K562 (cell line): ENCODE data around the gene IQGAP3. TPM values are rescaled to one million over a fixed set of nuclear protein-coding genes. Genes with fewer than 3 reads are reported as not detected.

ENCODE experiments used
- BRD9 ChIP-seq: fragments of 450-650 bp; IDR thresholded peaks from 2 replicates; pipeline ENCODE4 v1.6.1; 2018; ENCODE audit warnings: low read depth; ENCODE audit not compliant: partially characterized antibody
- CCNT2 ChIP-seq: IDR thresholded peaks from 2 replicates; pipeline ENCODE4 v1.6.1; 2011; ENCODE audit warnings: borderline replicate concordance, low read depth, mild to moderate bottlenecking, moderate library complexity, mixed read lengths, low read length; ENCODE audit not compliant: insufficient read length; ENCODE audit errors: extremely low read depth
- HNRNPLL ChIP-seq: fragments of 200-400 bp; formaldehyde crosslinking; IDR thresholded peaks from 2 replicates; pipeline ENCODE4 v1.6.1; 2017; ENCODE audit warnings: low read length, low read depth, mild to moderate bottlenecking; ENCODE audit not compliant: poor library complexity, severe bottlenecking
- PHB2 ChIP-seq: fragments of 450-650 bp; IDR thresholded peaks from 2 replicates; pipeline ENCODE4 v1.6.1; 2017; ENCODE audit warnings: low read depth
- RB1 ChIP-seq: fragments of 450-650 bp; IDR thresholded peaks from 2 replicates; pipeline ENCODE4 v1.6.1; 2017; ENCODE audit warnings: low read depth, mild to moderate bottlenecking
- RCOR1 ChIP-seq, 2 experiments: IDR thresholded peaks; 2 replicates each; pipeline ENCODE4 v1.6.1; 2012; ENCODE audit warnings: low read depth in 2 of 2, low read length in 2 of 2, borderline replicate concordance in 1 of 2, improper control_type of control experiment in 1 of 2
- XRCC4 ChIP-seq: IDR thresholded peaks from one replicate; pipeline ENCODE4 v1.6.1; 2011; ENCODE audit not compliant: insufficient read depth, insufficient read length; ENCODE audit errors: extremely low read depth
- ZBTB1 ChIP-seq: sonication (generic); formaldehyde crosslinking; IDR thresholded peaks from 2 replicates; pipeline ENCODE4 v1.8.1; 2023; ENCODE audit warnings: missing genetic modification reagents, low read depth, mild to moderate bottlenecking, borderline replicate concordance
- polyA plus RNA-seq, 8 experiments: library from polyadenylated mRNA; depleted of rRNA in 4 of 8; stranded (reverse) in 5 of 8; unstranded in 3 of 8; fragments of >200 nt; fragmentation: Nextera tagmentation in 2 of 8; fragmentation: Illumina TruSeq in 1 of 8; extraction: Ambion mirVana in 2 of 8; extraction: Trizol in 1 of 8; gene quantifications; 2 replicates each; pipeline versions ENCODE4 v1.2.1 to v1.2.3, GENCODE V29; 2011 to 2014; ENCODE audit warnings: inconsistent platforms in 1 of 8, missing spikeins in 1 of 8
- total RNA-seq, 7 experiments: library from RNA; depleted of rRNA in 6 of 7; stranded (reverse); fragments of >200 nt in 6 of 7; fragmentation: Illumina TruSeq in 2 of 7; extraction: Trizol in 2 of 7; gene quantifications; 2 replicates each; pipeline versions ENCODE4 v1.2.1 to v1.2.3, GENCODE V29; 2011 to 2021; ENCODE audit warnings: low replicate concordance in 1 of 7
- TF ChIP-seq, protein P1 (sequence below): fragments of 200-600 bp; sonication (generic); IDR thresholded peaks from one replicate; pipeline ENCODE4 v1.6.1; 2012; ENCODE audit warnings: mild to moderate bottlenecking, low read depth, low read length, inconsistent platforms
- TF ChIP-seq, protein P2 (sequence below): fragments of 450-650 bp; IDR thresholded peaks from 2 replicates; pipeline ENCODE4 v1.6.1; 2016
- TF ChIP-seq, protein P3 (sequence below): sonication (generic); formaldehyde crosslinking; IDR thresholded peaks from 2 replicates; pipeline ENCODE4 v1.8.0; 2022; ENCODE audit warnings: mild to moderate bottlenecking, missing genetic modification reagents
- TF ChIP-seq, protein P4 (sequence below): fragments of 250-450 bp; sonication (Bioruptor Pico); IDR thresholded peaks from 2 replicates; pipeline ENCODE4 v1.5.0; 2020; ENCODE audit warnings: mild to moderate bottlenecking

IQGAP3 gene
- total and polyA plus RNA-seq, 9 of the 15 experiments (the other 6 are each of a cell fraction or from before 2014, with no cell fraction given), result 1.4 to 16.6 (median 11.9) TPM

DNA sequence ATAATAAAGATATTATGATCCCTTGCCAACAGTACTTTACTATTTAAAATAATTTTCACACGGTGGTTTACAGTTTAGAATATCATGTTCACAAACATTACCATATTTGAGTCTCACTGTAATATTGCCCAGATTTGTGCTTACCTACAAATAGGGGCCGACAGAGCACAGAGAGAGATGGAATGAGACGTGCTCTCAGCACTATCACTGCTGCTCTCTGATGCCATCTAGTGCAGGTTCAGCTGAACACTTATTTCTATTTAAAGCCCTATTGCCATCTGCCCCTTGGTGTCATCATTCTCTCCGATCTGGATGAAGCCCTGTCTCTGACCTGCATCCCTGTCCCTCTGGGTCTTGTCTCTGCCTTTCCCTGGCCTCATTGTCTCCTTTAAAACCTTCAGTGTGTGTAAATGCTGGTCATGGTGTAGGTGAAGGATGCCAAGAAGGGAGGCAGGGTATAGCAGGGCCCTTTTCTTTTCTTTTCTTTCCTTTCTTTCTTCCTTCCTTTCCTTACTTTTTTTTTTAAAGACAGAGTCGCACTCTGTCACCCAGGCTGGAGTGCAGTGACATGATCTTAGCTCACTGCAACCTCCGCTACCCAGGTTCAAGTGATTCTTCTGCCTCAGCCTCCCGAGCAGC lies 35.8 kb upstream of the IQGAP3 start (continued):
- TF ChIP-seq, protein P1, sequence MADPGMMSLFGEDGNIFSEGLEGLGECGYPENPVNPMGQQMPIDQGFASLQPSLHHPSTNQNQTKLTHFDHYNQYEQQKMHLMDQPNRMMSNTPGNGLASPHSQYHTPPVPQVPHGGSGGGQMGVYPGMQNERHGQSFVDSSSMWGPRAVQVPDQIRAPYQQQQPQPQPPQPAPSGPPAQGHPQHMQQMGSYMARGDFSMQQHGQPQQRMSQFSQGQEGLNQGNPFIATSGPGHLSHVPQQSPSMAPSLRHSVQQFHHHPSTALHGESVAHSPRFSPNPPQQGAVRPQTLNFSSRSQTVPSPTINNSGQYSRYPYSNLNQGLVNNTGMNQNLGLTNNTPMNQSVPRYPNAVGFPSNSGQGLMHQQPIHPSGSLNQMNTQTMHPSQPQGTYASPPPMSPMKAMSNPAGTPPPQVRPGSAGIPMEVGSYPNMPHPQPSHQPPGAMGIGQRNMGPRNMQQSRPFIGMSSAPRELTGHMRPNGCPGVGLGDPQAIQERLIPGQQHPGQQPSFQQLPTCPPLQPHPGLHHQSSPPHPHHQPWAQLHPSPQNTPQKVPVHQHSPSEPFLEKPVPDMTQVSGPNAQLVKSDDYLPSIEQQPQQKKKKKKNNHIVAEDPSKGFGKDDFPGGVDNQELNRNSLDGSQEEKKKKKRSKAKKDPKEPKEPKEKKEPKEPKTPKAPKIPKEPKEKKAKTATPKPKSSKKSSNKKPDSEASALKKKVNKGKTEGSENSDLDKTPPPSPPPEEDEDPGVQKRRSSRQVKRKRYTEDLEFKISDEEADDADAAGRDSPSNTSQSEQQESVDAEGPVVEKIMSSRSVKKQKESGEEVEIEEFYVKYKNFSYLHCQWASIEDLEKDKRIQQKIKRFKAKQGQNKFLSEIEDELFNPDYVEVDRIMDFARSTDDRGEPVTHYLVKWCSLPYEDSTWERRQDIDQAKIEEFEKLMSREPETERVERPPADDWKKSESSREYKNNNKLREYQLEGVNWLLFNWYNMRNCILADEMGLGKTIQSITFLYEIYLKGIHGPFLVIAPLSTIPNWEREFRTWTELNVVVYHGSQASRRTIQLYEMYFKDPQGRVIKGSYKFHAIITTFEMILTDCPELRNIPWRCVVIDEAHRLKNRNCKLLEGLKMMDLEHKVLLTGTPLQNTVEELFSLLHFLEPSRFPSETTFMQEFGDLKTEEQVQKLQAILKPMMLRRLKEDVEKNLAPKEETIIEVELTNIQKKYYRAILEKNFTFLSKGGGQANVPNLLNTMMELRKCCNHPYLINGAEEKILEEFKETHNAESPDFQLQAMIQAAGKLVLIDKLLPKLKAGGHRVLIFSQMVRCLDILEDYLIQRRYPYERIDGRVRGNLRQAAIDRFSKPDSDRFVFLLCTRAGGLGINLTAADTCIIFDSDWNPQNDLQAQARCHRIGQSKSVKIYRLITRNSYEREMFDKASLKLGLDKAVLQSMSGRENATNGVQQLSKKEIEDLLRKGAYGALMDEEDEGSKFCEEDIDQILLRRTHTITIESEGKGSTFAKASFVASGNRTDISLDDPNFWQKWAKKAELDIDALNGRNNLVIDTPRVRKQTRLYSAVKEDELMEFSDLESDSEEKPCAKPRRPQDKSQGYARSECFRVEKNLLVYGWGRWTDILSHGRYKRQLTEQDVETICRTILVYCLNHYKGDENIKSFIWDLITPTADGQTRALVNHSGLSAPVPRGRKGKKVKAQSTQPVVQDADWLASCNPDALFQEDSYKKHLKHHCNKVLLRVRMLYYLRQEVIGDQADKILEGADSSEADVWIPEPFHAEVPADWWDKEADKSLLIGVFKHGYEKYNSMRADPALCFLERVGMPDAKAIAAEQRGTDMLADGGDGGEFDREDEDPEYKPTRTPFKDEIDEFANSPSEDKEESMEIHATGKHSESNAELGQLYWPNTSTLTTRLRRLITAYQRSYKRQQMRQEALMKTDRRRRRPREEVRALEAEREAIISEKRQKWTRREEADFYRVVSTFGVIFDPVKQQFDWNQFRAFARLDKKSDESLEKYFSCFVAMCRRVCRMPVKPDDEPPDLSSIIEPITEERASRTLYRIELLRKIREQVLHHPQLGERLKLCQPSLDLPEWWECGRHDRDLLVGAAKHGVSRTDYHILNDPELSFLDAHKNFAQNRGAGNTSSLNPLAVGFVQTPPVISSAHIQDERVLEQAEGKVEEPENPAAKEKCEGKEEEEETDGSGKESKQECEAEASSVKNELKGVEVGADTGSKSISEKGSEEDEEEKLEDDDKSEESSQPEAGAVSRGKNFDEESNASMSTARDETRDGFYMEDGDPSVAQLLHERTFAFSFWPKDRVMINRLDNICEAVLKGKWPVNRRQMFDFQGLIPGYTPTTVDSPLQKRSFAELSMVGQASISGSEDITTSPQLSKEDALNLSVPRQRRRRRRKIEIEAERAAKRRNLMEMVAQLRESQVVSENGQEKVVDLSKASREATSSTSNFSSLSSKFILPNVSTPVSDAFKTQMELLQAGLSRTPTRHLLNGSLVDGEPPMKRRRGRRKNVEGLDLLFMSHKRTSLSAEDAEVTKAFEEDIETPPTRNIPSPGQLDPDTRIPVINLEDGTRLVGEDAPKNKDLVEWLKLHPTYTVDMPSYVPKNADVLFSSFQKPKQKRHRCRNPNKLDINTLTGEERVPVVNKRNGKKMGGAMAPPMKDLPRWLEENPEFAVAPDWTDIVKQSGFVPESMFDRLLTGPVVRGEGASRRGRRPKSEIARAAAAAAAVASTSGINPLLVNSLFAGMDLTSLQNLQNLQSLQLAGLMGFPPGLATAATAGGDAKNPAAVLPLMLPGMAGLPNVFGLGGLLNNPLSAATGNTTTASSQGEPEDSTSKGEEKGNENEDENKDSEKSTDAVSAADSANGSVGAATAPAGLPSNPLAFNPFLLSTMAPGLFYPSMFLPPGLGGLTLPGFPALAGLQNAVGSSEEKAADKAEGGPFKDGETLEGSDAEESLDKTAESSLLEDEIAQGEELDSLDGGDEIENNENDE, result no peak
- TF ChIP-seq HNRNPLL, result no peak
- TF ChIP-seq XRCC4, result no peak
- peak in 1 of 2 experiments; percentile 65; a peak in 1 of 4 replicates for TF ChIP-seq RCOR1 (IDR thresholded peaks at IDR 0.05; ENCODE audit: borderline replicate concordance in 1 of 2, low read depth in 2 of 2, low read length in 2 of 2)
- no peak for TF ChIP-seq BRD9
- TF ChIP-seq, protein P2, sequence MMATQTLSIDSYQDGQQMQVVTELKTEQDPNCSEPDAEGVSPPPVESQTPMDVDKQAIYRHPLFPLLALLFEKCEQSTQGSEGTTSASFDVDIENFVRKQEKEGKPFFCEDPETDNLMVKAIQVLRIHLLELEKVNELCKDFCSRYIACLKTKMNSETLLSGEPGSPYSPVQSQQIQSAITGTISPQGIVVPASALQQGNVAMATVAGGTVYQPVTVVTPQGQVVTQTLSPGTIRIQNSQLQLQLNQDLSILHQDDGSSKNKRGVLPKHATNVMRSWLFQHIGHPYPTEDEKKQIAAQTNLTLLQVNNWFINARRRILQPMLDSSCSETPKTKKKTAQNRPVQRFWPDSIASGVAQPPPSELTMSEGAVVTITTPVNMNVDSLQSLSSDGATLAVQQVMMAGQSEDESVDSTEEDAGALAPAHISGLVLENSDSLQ, result no peak
- TF ChIP-seq, protein P3, sequence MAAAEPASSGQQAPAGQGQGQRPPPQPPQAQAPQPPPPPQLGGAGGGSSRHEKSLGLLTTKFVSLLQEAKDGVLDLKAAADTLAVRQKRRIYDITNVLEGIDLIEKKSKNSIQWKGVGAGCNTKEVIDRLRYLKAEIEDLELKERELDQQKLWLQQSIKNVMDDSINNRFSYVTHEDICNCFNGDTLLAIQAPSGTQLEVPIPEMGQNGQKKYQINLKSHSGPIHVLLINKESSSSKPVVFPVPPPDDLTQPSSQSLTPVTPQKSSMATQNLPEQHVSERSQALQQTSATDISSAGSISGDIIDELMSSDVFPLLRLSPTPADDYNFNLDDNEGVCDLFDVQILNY (CRISPR knock-in tag), result no peak
- no peak for TF ChIP-seq PHB2
- TF ChIP-seq, protein P4, sequence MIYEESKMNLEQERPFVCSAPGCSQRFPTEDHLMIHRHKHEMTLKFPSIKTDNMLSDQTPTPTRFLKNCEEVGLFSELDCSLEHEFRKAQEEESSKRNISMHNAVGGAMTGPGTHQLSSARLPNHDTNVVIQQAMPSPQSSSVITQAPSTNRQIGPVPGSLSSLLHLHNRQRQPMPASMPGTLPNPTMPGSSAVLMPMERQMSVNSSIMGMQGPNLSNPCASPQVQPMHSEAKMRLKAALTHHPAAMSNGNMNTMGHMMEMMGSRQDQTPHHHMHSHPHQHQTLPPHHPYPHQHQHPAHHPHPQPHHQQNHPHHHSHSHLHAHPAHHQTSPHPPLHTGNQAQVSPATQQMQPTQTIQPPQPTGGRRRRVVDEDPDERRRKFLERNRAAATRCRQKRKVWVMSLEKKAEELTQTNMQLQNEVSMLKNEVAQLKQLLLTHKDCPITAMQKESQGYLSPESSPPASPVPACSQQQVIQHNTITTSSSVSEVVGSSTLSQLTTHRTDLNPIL (CRISPR knock-in tag), result no peak
- TF ChIP-seq CCNT2, result no peak
- TF ChIP-seq RB1, result peak; percentile 59; the same call in 1 of the 2 replicates
- TF ChIP-seq ZBTB1, result no peak
